Activated CD4-positive, alpha-beta T cell treated with anti-CD3 and anti-CD28 coated beads for 36 hours (primary cell): ENCODE data around the gene NLRC5. TPM values are rescaled to one million over a fixed set of nuclear protein-coding genes. Genes with fewer than 3 reads are reported as not detected.
A peak's percentile ranks its signal among the peaks of the same experiment; 100 is the strongest.

Experiments used
- ATAC-seq: fragments of 200-7000 bp; cut with Tn5 transposase; one replicate; pipeline ENCODE4 v1.10.0; 2021; ENCODE audit warnings: mild to moderate bottlenecking, moderate library complexity
- CTCF ChIA-PET: fragments of 350-600 bp; sonication (Branson Sonifier 250); formaldehyde crosslinking; loops from one replicate; lab custom pipeline; 2021; ENCODE audit warnings: antibody characterized with exemption; lab: Charles Lee
- POLR2A ChIA-PET: fragments of 350-600 bp; sonication (Branson Sonifier 250); formaldehyde crosslinking; loops from one replicate; lab custom pipeline; 2021; ENCODE audit warnings: antibody characterized with exemption, inconsistent platforms; lab: Charles Lee
- DNase-seq: peaks from one replicate; pipeline ENCODE4 v3.0.0-alpha.2; 2020
- H3K27ac Mint-ChIP-seq: one replicate; pipeline ENCODE4 v1.8.0; 2021; ENCODE audit warnings: mixed read lengths
- H3K27me3 Mint-ChIP-seq: one replicate; pipeline ENCODE4 v1.8.0; 2021; ENCODE audit warnings: mixed read lengths
- H3K36me3 Mint-ChIP-seq: one replicate; pipeline ENCODE4 v1.8.0; 2021; ENCODE audit warnings: low read depth, mixed read lengths
- H3K4me1 Mint-ChIP-seq: one replicate; pipeline ENCODE4 v1.8.0; 2021; ENCODE audit warnings: mixed read lengths
- H3K4me3 Mint-ChIP-seq: one replicate; pipeline ENCODE4 v1.8.0; 2021; ENCODE audit warnings: mild to moderate bottlenecking, moderate library complexity, mixed read lengths
- H3K9me3 Mint-ChIP-seq: one replicate; pipeline ENCODE4 v1.8.0; 2021; ENCODE audit warnings: low read depth, mixed read lengths
- intact Hi-C, 2 experiments: fragments of 100-400 bp; cut with DNase I in 1 of 2; cut with micrococcal nuclease in 1 of 2; formaldehyde crosslinking; loops; one replicate each; pipeline versions ENCODE4 v1.14.2 to v1.15.1; 2022 to 2024; cut with DNase I, micrococcal nuclease
- total RNA-seq, 2 experiments: library from RNA; stranded (reverse); gene quantifications; one replicate each; pipeline ENCODE4 v1.2.3, GENCODE V29; 2021

NLRC5 gene, protein sequence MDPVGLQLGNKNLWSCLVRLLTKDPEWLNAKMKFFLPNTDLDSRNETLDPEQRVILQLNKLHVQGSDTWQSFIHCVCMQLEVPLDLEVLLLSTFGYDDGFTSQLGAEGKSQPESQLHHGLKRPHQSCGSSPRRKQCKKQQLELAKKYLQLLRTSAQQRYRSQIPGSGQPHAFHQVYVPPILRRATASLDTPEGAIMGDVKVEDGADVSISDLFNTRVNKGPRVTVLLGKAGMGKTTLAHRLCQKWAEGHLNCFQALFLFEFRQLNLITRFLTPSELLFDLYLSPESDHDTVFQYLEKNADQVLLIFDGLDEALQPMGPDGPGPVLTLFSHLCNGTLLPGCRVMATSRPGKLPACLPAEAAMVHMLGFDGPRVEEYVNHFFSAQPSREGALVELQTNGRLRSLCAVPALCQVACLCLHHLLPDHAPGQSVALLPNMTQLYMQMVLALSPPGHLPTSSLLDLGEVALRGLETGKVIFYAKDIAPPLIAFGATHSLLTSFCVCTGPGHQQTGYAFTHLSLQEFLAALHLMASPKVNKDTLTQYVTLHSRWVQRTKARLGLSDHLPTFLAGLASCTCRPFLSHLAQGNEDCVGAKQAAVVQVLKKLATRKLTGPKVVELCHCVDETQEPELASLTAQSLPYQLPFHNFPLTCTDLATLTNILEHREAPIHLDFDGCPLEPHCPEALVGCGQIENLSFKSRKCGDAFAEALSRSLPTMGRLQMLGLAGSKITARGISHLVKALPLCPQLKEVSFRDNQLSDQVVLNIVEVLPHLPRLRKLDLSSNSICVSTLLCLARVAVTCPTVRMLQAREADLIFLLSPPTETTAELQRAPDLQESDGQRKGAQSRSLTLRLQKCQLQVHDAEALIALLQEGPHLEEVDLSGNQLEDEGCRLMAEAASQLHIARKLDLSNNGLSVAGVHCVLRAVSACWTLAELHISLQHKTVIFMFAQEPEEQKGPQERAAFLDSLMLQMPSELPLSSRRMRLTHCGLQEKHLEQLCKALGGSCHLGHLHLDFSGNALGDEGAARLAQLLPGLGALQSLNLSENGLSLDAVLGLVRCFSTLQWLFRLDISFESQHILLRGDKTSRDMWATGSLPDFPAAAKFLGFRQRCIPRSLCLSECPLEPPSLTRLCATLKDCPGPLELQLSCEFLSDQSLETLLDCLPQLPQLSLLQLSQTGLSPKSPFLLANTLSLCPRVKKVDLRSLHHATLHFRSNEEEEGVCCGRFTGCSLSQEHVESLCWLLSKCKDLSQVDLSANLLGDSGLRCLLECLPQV (N-terminal part only)
- total RNA-seq: 100 to 1,000 TPM; 143 to 175 TPM

DNA sequence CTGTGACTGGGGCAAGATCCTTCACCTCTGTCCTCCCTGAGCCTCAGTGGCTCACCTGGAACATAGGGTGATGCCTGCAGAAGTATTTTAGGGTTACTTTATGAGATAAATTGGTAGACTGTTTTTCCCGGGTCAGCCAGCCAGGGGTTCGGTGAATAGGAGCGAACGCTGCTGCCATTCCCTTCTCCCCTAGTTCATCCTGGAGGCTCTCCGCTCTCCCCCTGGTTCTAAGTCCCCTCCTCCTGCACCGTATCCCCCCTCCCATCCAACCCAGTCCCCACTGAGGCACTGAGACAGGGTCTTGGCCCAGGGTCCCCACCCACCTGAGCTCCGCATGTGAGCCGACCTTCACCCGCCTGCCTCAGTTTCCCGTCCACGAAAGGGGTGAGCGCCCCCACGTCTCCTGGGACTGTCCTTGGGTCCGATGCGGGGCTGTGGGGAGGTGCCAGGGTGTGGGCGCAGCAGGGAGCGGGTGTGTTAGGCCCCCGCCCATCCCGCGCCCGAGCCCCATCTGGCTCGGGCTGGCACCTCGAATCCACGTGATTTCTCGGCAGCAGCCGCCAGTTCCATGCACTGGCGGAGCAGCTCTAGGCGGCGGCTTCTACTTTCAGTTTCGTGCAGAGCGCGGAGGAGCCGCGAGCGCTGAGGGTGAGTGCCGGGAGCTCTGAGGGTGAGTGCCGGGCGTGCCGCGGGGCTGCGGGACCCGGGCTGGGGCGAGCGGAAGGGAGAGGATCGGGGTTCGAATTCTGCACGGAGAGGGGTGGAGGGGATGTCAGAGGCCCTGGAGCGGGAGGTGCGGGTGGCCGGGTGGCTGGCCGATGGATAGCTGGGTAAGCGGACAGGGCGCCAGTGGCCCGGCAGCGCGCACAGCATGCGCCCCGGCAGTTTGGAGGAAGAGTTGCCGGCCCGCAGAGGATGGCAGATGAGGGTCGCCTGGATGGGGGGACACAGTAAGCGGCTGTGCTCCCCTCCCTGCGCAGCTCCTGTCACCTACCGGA lies at the start of gene NLRC5:
Gene NLRC5 (plus strand): TSS at position 610 of the 998 bp plus-strand sequence. CDS start 31,156 bp downstream, outside the sequence.
- DNase-seq (peak; percentile 97), ATAC-seq (peak; percentile 78)
- Mint-ChIP-seq H3K27me3 (no peaks in the 10 kb centered on the region), H3K27ac (peak within 1 kb of the TSS; percentile 99), H3K4me3 (peak within 1 kb of the TSS; percentile 98), H3K36me3 (peaks cover 68% of the 10 kb centered on the region), H3K9me3 (no peaks in the 10 kb centered on the region), H3K4me1 (peaks cover 69% of the 10 kb centered on the region)
- ChIA-PET CTCF (interaction anchor here (0.7 to 3.1 kb wide), 9 partner anchors 10 to 483 kb away, joined by 3 to 38 read pairs (median 4); no protein-coding TSS in a partner anchor), POLR2A (interaction anchor here (0.6 to 1.9 kb wide), 10 partner anchors 11 to 306 kb away, joined by 3 to 10 read pairs (median 4); partner anchors contain the start of gene HERPUD1)
- intact Hi-C loops: loop anchor here (1.0 to 5.0 kb wide), 9 partner anchors 11 to 377 kb away; partner anchors contain the start of genes HERPUD1 (in 1 of the 2), PSME3IP1 (in 1 of the 2) and RSPRY1 (in 1 of the 2)

DNA sequence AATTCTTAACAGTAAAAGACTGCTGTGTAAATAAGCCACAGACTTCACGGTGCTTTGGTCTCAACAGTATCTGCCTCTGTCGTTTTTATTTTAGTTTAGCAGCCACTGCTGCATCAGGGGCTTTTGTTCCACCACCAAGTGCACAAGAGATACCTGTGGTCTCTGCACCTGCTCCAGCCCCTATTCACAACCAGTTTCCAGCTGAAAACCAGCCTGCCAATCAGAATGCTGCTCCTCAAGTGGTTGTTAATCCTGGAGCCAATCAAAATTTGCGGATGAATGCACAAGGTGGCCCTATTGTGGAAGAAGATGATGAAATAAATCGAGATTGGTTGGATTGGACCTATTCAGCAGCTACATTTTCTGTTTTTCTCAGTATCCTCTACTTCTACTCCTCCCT lies 49.6 kb upstream of the NLRC5 start:
- ATAC-seq: no peak
- POLR2A ChIA-PET: no interaction called here
- no peak for DNase-seq
- no peaks in the 10 kb centered on the region for H3K27me3 Mint-ChIP-seq
- intact Hi-C loops: loop anchor here (2.0 to 10.0 kb wide), 5 partner anchors 328 to 745 kb away; partner anchors contain the start of genes CCDC102A (in 1 of the 2), GNAO1 (in 1 of the 2), NUDT21 (in 1 of the 2) and OGFOD1 (in 1 of the 2)
- H3K4me1 Mint-ChIP-seq: peaks cover 95% of the 10 kb centered on the region
- peak overlapping the region; percentile 95 for H3K27ac Mint-ChIP-seq
- H3K4me3 Mint-ChIP-seq: no peak overlapping the region
- H3K36me3 Mint-ChIP-seq: peaks cover 93% of the 10 kb centered on the region
- H3K9me3 Mint-ChIP-seq: no peaks in the 10 kb centered on the region
- CTCF ChIA-PET: interaction anchor here (1.3 to 1.4 kb wide), 2 partner anchors 9 to 71 kb away, joined by 3 to 4 read pairs; no protein-coding TSS in a partner anchor

DNA sequence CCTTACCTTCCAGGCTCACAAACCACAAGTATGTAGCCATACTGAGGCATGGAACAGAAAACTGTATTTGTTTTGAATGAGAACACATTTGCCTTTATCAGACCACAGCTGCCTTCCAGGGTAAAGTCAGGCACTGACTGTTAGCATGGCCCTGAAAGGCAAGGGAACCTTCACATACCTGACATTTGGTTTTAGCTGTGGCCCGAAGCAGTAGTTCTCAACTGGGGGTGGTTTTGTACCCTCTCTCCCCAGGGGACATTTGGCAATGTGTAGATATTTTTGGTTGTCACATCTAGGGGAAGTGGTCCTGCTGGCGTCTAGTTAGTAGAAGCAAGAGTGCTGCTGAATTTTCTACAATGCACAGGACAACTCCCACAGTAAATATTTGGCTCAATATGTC lies 48.3 kb upstream of the NLRC5 start:
- Mint-ChIP-seq H3K9me3 (no peaks in the 10 kb centered on the region), H3K27ac (no peak overlapping the region), H3K4me1 (peaks cover 93% of the 10 kb centered on the region), H3K36me3 (peaks cover 86% of the 10 kb centered on the region), H3K27me3 (no peaks in the 10 kb centered on the region), H3K4me3 (no peak overlapping the region)
- ChIA-PET CTCF (interaction anchor here (1.1 to 1.7 kb wide), 4 partner anchors 8 to 23 kb away, joined by 3 to 10 read pairs (median 4); partner anchors contain the start of gene HERPUD1), POLR2A (interaction anchor here (0.7 kb wide), 1 partner anchor 72 kb away, joined by 3 read pairs; no protein-coding TSS in a partner anchor)
- no peak for DNase-seq
- ATAC-seq: no peak
- intact Hi-C loops: no loop called here

DNA sequence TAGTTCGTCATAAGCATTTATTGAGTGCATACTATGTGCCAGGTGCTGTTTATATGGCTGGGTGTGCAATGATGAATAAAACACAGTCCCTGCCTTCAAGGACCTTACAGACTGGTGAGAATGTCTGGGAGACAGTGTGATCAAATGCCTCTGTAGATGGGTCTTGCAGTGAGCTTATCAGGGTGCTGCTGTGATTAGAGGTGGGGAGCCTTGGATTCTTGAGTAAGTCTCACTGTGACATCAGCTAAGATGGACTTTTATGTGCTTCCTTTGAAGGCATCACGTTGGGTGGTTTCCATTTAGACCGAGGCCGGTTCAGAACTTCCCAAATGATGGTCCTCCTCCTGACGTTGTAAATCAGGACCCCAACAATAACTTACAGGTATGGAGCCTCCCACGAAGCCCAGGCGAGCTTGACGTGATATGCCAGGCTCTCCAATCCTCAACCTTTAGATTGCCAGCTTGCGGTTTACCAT lies 47.5 kb upstream of the NLRC5 start:
- DNase-seq: no peak
- ChIA-PET POLR2A (interaction anchor here (0.5 to 2.1 kb wide), 2 partner anchors 10 to 25 kb away, joined by 3 to 15 read pairs; partner anchors contain the start of gene HERPUD1), CTCF (interaction anchor here (0.7 to 1.7 kb wide), 6 partner anchors 9 to 130 kb away, joined by 3 to 10 read pairs (median 4); partner anchors contain the start of gene HERPUD1)
- ATAC-seq: no peak
- H3K27me3 Mint-ChIP-seq: no peaks in the 10 kb centered on the region
- H3K36me3 Mint-ChIP-seq: peaks cover 82% of the 10 kb centered on the region
- intact Hi-C loops: no loop called here
- no peak overlapping the region for H3K4me3 Mint-ChIP-seq
- H3K4me1 Mint-ChIP-seq: peaks cover 90% of the 10 kb centered on the region
- no peaks in the 10 kb centered on the region for H3K9me3 Mint-ChIP-seq
- peak overlapping the region; percentile 51 for H3K27ac Mint-ChIP-seq

DNA sequence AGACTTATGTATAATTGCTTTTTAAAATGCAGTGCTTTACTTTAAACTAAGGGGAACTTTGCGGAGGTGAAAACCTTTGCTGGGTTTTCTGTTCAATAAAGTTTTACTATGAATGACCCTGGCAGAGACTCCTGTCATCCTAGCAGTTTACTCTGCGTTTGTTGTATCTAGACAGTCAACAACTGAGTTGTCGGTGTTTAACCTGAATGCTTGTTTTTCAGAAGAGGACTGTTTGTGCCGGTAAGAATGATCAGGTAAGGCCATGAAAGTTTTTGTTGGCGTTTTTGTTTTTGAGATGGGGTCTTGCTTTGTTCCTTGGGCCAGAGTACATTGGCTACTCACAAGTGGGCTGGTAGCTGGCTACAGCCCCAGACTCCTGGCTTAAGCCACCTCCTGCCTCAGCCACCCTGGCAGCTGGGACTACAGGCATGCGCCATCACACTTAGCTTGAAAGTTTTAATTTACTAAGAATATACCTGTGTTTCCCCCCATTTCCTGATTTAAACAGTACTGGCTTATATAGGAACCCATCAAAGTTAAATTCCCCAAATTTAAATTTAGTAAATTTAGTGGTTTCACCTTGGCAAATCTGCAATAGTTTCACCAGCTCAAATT lies 45.5 kb upstream of the NLRC5 start:
- ChIA-PET CTCF (interaction anchor here (0.7 to 3.3 kb wide), 5 partner anchors 11 to 157 kb away, joined by 3 to 22 read pairs (median 3); no protein-coding TSS in a partner anchor), POLR2A (interaction anchor here (0.6 to 3.2 kb wide), 5 partner anchors 10 to 98 kb away, joined by 3 to 27 read pairs (median 7); no protein-coding TSS in a partner anchor)
- Mint-ChIP-seq H3K4me3 (peak overlapping the region; percentile 51), H3K9me3 (no peaks in the 10 kb centered on the region), H3K27ac (peak overlapping the region; percentile 91), H3K36me3 (peaks cover 67% of the 10 kb centered on the region), H3K27me3 (no peaks in the 10 kb centered on the region), H3K4me1 (peaks cover 74% of the 10 kb centered on the region)
- ATAC-seq (no peak), DNase-seq (peak; percentile 36)
- intact Hi-C loops: loop anchor here in 1 of 2 experiments (1.0 to 2.0 kb wide), 2 partner anchors 11 to 71 kb away; no protein-coding TSS in a partner anchor

DNA sequence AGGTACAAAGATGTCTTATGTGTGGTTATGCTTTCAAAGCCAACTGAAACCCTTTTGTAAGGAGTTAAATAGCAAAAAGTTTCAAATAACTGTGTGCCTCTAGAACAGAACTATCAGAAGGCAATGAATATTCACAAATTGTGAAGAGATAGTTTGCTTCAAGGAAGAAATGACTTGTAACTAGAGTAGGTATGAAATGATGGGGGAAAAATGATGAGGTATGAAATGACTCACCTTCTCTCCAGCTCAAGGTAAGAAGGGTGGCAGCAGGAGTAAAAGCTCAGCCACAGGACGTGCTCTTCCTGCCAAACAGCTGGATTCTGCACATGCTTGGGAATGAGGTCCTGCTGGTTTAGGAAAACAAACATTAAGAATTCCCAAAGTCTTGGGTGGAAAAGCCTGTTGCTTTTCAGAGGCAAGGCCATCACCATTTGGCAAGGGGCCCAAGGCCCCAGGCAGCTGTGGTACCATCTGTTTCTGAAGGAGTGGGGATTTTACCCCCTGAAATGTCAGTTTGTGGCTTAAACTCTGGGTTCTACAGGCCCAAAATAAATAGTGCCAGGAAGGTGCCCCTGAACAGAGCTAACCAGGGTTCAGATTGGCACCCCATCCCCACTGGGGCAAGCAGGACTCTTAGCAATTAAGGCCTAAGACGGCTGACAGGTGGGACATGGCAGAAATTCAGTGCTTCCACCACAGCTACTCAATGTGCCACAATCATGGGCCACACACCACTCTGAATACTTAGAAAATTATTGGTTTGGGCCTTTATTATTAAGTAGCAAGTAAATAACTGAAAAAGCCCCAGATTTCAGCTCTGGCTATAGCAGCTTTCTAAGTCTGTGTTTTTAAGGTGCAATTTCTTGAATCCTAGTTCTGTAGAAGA lies 44.2 kb upstream of the NLRC5 start:
- Mint-ChIP-seq H3K36me3 (peaks cover 56% of the 10 kb centered on the region), H3K4me1 (peaks cover 63% of the 10 kb centered on the region), H3K4me3 (peak overlapping the region; percentile 51), H3K9me3 (no peaks in the 10 kb centered on the region), H3K27ac (peak overlapping the region; percentile 91), H3K27me3 (no peaks in the 10 kb centered on the region)
- peak; percentile 79 for ATAC-seq
- ChIA-PET POLR2A (interaction anchor here (0.8 to 3.2 kb wide), 9 partner anchors 9 to 241 kb away, joined by 3 to 27 read pairs (median 9); partner anchors contain the start of genes NLRC5, PSME3IP1 and RSPRY1), CTCF (interaction anchor here (0.7 to 3.3 kb wide), 12 partner anchors 11 to 162 kb away, joined by 3 to 22 read pairs (median 4); partner anchors contain the start of gene HERPUD1)
- intact Hi-C loops: loop anchor here (1.0 to 5.0 kb wide), 6 partner anchors 12 to 213 kb away; partner anchors contain the start of genes HERPUD1 (in 1 of the 2), NLRC5 (in 1 of the 2) and NUP93 (in 1 of the 2)
- peak; percentile 61 for DNase-seq

DNA sequence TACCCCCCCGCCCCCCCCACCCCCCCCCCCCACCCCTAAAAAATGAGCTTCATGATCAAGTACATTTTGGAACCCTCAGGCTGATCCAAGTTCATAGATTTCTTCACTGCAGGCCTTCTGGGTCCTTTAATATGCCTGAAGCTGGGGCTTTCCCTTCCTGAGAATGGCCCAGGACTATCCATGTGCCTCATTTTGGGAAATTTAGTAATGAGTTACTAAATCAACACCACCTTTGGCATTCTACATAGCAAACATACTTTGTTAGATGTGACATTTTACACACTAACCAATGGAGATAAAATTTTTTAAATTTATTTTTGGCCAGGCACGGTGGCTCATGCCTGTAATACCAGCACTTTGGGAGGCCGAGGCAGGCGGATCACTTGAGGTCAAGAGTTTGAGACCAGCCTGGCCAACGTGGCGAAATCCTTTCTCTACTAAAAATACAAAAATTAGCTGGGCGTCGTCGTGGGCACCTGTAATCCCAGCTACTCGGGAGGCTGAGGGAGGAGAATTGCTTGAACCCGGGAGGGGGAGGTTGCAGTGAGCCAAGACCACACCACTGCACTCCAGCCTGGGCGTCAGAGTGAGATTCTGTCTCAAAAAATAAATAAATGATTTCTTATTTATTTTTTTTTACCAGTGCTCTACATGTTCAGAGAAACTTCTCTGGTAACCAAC lies 43.4 kb upstream of the NLRC5 start:
- Mint-ChIP-seq H3K27ac (no peak overlapping the region), H3K9me3 (no peaks in the 10 kb centered on the region), H3K36me3 (peaks cover 49% of the 10 kb centered on the region), H3K4me3 (no peak overlapping the region), H3K4me1 (peaks cover 58% of the 10 kb centered on the region), H3K27me3 (no peaks in the 10 kb centered on the region)
- CTCF ChIA-PET: interaction anchor here (0.9 to 3.3 kb wide), 8 partner anchors 11 to 96 kb away, joined by 3 to 22 read pairs (median 4); partner anchors contain the start of gene HERPUD1
- ATAC-seq (no peak), DNase-seq (peak; percentile 1)
- POLR2A ChIA-PET: interaction anchor here (0.7 to 3.2 kb wide), 8 partner anchors 9 to 240 kb away, joined by 3 to 27 read pairs (median 7); partner anchors contain the start of genes NLRC5, PSME3IP1 and RSPRY1
- intact Hi-C loops: loop anchor here (1.0 to 5.0 kb wide), 5 partner anchors 14 to 214 kb away; partner anchors contain the start of genes HERPUD1 (in 1 of the 2), NLRC5 (in 1 of the 2) and NUP93 (in 1 of the 2)
